Astrocyte (in vitro differentiated cells and primary cell): ENCODE data around the gene SNX6. TPM values are rescaled to one million over a fixed set of nuclear protein-coding genes. Genes with fewer than 3 reads are reported as not detected.
"Not testable (repeated sequence)": the region's sequence is repeated elsewhere in the genome, so short reads cannot be mapped to it uniquely, and the experiment has no call there.

ENCODE experiments used
- DNase-seq: peaks from one replicate; pipeline ENCODE4 v3.0.0-alpha.2; 2010; ENCODE audit warnings: low read depth
- FAIRE-seq: peaks from 2 replicates; lab custom pipeline; 2011; peaks lifted over from hg19 to GRCh38; lab: Jason Lieb, UNC
- H2AFZ ChIP-seq: 2 replicates; pipeline ENCODE4 v1.6.0; 2012; ENCODE audit warnings: low read depth, low read length, inconsistent platforms
- H3K27ac ChIP-seq: 2 replicates; pipeline ENCODE4 v1.5.1; 2011; ENCODE audit warnings: low read depth, low read length, inconsistent platforms
- H3K27me3 ChIP-seq: 2 replicates; pipeline ENCODE4 v1.6.0; 2011; ENCODE audit warnings: low read length, inconsistent platforms; ENCODE audit not compliant: insufficient read depth
- H3K36me3 ChIP-seq: 2 replicates; pipeline ENCODE4 v1.5.1; 2011; ENCODE audit warnings: low read length, inconsistent platforms; ENCODE audit not compliant: insufficient read depth
- H3K4me1 ChIP-seq: 2 replicates; pipeline ENCODE4 v1.5.1; 2011; ENCODE audit warnings: low read length, inconsistent platforms; ENCODE audit not compliant: insufficient read depth
- H3K4me2 ChIP-seq: 2 replicates; pipeline ENCODE4 v1.6.0; 2012; ENCODE audit warnings: low read length, inconsistent platforms
- H3K4me3 ChIP-seq: 2 replicates; pipeline ENCODE4 v1.5.1; 2011; ENCODE audit warnings: low read depth, mild to moderate bottlenecking, low read length, inconsistent platforms; ENCODE audit not compliant: insufficient read depth
- H3K79me2 ChIP-seq: 2 replicates; pipeline ENCODE4 v1.6.0; 2012; ENCODE audit warnings: mild to moderate bottlenecking, low read length, inconsistent platforms; ENCODE audit not compliant: insufficient read depth
- H3K9ac ChIP-seq: 2 replicates; pipeline ENCODE4 v1.6.0; 2012; ENCODE audit warnings: mild to moderate bottlenecking, low read length, inconsistent platforms
- H3K9me3 ChIP-seq: 2 replicates; pipeline ENCODE4 v1.5.1; 2012; ENCODE audit warnings: low read depth, mild to moderate bottlenecking, low read length, inconsistent platforms; ENCODE audit not compliant: insufficient read depth
- H4K20me1 ChIP-seq: 2 replicates; pipeline ENCODE4 v1.6.0; 2012; ENCODE audit warnings: low read length, inconsistent platforms; ENCODE audit not compliant: insufficient read depth
- H3K27ac Mint-ChIP-seq: one replicate; pipeline ENCODE4 v1.8.0; 2021; ENCODE audit warnings: mild to moderate bottlenecking, mixed read lengths; ENCODE audit not compliant: unreplicated experiment
- H3K27me3 Mint-ChIP-seq: one replicate; pipeline ENCODE4 v1.8.0; 2021; ENCODE audit warnings: low read depth, mixed read lengths; ENCODE audit not compliant: unreplicated experiment
- H3K36me3 Mint-ChIP-seq: one replicate; pipeline ENCODE4 v1.8.0; 2021; ENCODE audit warnings: low read depth, mixed read lengths; ENCODE audit not compliant: unreplicated experiment
- H3K4me1 Mint-ChIP-seq: one replicate; pipeline ENCODE4 v1.8.0; 2021; ENCODE audit warnings: low read depth, mixed read lengths; ENCODE audit not compliant: unreplicated experiment
- H3K4me3 Mint-ChIP-seq: one replicate; pipeline ENCODE4 v1.8.0; 2021; ENCODE audit warnings: mild to moderate bottlenecking, moderate library complexity, mixed read lengths; ENCODE audit not compliant: unreplicated experiment
- H3K9me3 Mint-ChIP-seq: one replicate; pipeline ENCODE4 v1.8.0; 2021; ENCODE audit warnings: mild to moderate bottlenecking, mixed read lengths; ENCODE audit not compliant: unreplicated experiment
- EZH2 ChIP-seq: IDR thresholded peaks from 2 replicates; pipeline ENCODE4 v1.6.1; 2012; ENCODE audit warnings: mild to moderate bottlenecking, low read length, inconsistent platforms; ENCODE audit not compliant: insufficient read depth
- total RNA-seq: library from RNA; stranded (reverse); gene quantifications from 2 replicates; pipeline ENCODE4 v1.2.1, GENCODE V29; 2021
- TF ChIP-seq, protein P1 (sequence below): IDR thresholded peaks from 2 replicates; pipeline ENCODE4 v1.5.1; 2011; ENCODE audit warnings: low read depth, mild to moderate bottlenecking, inconsistent platforms, low read length, moderate library complexity; ENCODE audit not compliant: insufficient read depth

The SNX6 gene
- total RNA-seq, 1 donor from 2014 or later = 111 TPM

DNA sequence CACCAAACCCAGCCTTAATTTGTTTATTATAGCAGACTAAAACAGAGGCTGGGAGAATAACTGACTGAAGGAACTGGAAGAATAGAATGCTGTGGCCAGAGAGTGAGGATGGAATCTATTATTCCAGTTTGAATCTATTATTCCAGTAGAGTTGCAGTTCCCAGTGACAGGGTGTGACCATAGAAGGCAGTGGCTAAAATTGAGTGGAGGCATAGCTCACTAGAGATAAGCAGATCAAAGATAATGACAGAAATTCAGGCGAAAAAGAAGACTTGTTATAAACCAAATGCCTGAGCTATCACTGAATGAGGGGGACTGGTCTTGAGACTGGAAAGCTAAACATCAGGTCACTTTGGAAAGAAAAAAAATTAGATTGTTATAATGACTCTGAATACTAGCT lies 26.0 kb upstream of the SNX6 start:
- no peak overlapping the region for H3K4me3 Mint-ChIP-seq
- Histone ChIP-seq H3K9me3 (no peaks in the 10 kb centered on the region), H3K27me3 (no peaks in the 10 kb centered on the region), H3K4me3 (no peak overlapping the region), H3K4me2 (no peak overlapping the region), H2AFZ (no peak overlapping the region), H3K36me3 (no peaks in the 10 kb centered on the region), H3K27ac (no peak overlapping the region), H3K79me2 (no peaks in the 10 kb centered on the region), H3K9ac (no peak overlapping the region), H3K4me1 (peaks cover 5% of the 10 kb centered on the region), H4K20me1 (no peaks in the 10 kb centered on the region)
- H3K4me1 Mint-ChIP-seq = peaks cover 8% of the 10 kb centered on the region
- no peaks in the 10 kb centered on the region for H3K36me3 Mint-ChIP-seq
- no peaks in the 10 kb centered on the region for H3K9me3 Mint-ChIP-seq
- no peaks in the 10 kb centered on the region for H3K27me3 Mint-ChIP-seq
- FAIRE-seq (no peak), DNase-seq (no peak)
- no peak overlapping the region for H3K27ac Mint-ChIP-seq
- no peak for TF ChIP-seq EZH2
- TF ChIP-seq, protein P1, sequence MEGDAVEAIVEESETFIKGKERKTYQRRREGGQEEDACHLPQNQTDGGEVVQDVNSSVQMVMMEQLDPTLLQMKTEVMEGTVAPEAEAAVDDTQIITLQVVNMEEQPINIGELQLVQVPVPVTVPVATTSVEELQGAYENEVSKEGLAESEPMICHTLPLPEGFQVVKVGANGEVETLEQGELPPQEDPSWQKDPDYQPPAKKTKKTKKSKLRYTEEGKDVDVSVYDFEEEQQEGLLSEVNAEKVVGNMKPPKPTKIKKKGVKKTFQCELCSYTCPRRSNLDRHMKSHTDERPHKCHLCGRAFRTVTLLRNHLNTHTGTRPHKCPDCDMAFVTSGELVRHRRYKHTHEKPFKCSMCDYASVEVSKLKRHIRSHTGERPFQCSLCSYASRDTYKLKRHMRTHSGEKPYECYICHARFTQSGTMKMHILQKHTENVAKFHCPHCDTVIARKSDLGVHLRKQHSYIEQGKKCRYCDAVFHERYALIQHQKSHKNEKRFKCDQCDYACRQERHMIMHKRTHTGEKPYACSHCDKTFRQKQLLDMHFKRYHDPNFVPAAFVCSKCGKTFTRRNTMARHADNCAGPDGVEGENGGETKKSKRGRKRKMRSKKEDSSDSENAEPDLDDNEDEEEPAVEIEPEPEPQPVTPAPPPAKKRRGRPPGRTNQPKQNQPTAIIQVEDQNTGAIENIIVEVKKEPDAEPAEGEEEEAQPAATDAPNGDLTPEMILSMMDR = no peak

DNA sequence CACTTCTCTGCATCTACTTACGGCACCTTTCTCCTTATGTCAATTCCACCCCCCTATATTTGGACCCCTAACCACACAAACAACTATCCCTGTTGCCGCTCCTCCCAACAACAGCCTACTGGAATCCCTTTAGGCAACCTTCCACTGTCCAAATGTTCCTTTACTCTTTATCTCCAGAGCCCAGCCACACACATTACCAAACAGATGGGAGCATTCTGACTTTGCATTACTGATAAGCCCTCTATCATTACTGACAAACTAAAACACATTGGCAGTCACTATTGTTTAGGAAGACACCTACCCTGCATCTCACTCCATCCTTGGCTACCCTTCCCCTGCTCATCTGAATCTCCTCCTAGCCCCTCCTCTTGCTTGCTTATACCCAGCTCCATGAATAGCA lies 23.1 kb upstream of the SNX6 start:
- H3K36me3 ChIP-seq, DNase-seq, H3K9me3 Mint-ChIP-seq, H3K9ac ChIP-seq, H3K4me2 ChIP-seq, H3K79me2 ChIP-seq, FAIRE-seq, H3K9me3 ChIP-seq, H3K27ac ChIP-seq, H2AFZ ChIP-seq, H3K27me3 Mint-ChIP-seq, H3K27ac Mint-ChIP-seq, H3K4me3 ChIP-seq, H3K4me3 Mint-ChIP-seq, H4K20me1 ChIP-seq, H3K36me3 Mint-ChIP-seq, H3K27me3 ChIP-seq: not testable (repeated sequence)
- peaks cover 25% of the 10 kb centered on the region for H3K4me1 Mint-ChIP-seq
- H3K4me1 ChIP-seq = peaks cover 26% of the 10 kb centered on the region

DNA sequence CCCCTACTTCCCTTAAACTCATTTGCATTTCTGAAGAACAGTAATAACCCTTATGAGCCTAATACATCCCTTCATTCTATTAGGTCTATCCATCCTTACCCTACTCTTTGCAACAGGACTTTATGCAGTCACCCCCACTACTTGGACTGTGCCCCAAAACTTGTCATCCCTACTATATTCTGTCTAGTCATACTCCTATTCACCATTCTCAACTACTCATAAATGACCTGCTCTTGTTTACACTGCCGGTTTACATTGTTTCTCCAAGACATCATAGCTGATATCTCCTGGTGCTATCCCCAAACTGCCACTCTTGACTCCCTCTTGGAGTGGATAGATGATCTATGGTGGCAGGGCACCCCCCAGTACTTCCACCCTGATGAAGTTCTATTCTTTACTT lies 22.4 kb upstream of the SNX6 start:
- H3K9ac ChIP-seq, H3K36me3 ChIP-seq, H4K20me1 ChIP-seq, H3K27me3 ChIP-seq, H3K9me3 Mint-ChIP-seq, H3K4me2 ChIP-seq, H3K9me3 ChIP-seq, H2AFZ ChIP-seq, H3K27ac ChIP-seq, H3K36me3 Mint-ChIP-seq, H3K4me3 Mint-ChIP-seq, DNase-seq, H3K79me2 ChIP-seq, H3K4me3 ChIP-seq, H3K27me3 Mint-ChIP-seq, H3K27ac Mint-ChIP-seq, FAIRE-seq: not testable (repeated sequence)
- H3K4me1 ChIP-seq = peaks cover 26% of the 10 kb centered on the region
- peaks cover 25% of the 10 kb centered on the region for H3K4me1 Mint-ChIP-seq
